WTC11 (cell line): Measurements from ENCODE around the gene ZNF649. TPM values are rescaled to one million over a fixed set of nuclear protein-coding genes. Genes with fewer than 3 reads are reported as not detected.

Experiments
- ATAC-seq: fragments of 200-7000 bp; cut with Tn5 transposase; 2 replicates; pipeline ENCODE4 v1.10.0; 2021; ENCODE audit warnings: mild to moderate bottlenecking, moderate library complexity
- CTCF ChIA-PET: fragments of 300-600 bp; sonication (Branson Sonifier 250); formaldehyde crosslinking; loops from one replicate; lab custom pipeline; 2021; ENCODE audit warnings: antibody characterized with exemption; lab: Charles Lee
- POLR2A ChIA-PET: fragments of 350-600 bp; sonication (Branson Sonifier 250); formaldehyde crosslinking; loops from one replicate; lab custom pipeline; 2021; ENCODE audit warnings: antibody characterized with exemption; lab: Charles Lee
- DNase-seq: peaks from one replicate; pipeline ENCODE4 v3.0.0; 2021; ENCODE audit warnings: low spot score
- H3K27ac Mint-ChIP-seq: 2 replicates; pipeline ENCODE4 v1.8.0; 2021; ENCODE audit warnings: mixed read lengths
- H3K27me3 Mint-ChIP-seq: 2 replicates; pipeline ENCODE4 v1.8.0; 2021; ENCODE audit warnings: low read depth, mild to moderate bottlenecking, moderate library complexity, mixed read lengths
- H3K36me3 Mint-ChIP-seq: 2 replicates; pipeline ENCODE4 v1.8.0; 2021; ENCODE audit warnings: mixed read lengths
- H3K4me1 Mint-ChIP-seq: 2 replicates; pipeline ENCODE4 v1.8.0; 2022; ENCODE audit warnings: mixed read lengths
- H3K4me3 Mint-ChIP-seq: 2 replicates; pipeline ENCODE4 v1.8.0; 2021; ENCODE audit warnings: mild to moderate bottlenecking, moderate library complexity, mixed read lengths
- H3K9me3 Mint-ChIP-seq: 2 replicates; pipeline ENCODE4 v1.8.0; 2021; ENCODE audit warnings: mixed read lengths
- AR ChIP-seq: fragments of 250-450 bp; sonication (Bioruptor Pico); IDR thresholded peaks from 2 replicates; pipeline ENCODE4 v1.9.0; 2021; ENCODE audit warnings: mild to moderate bottlenecking
- CREM ChIP-seq: sonication (generic); formaldehyde crosslinking; IDR thresholded peaks from 2 replicates; pipeline ENCODE4 v1.8.1; 2022; ENCODE audit warnings: mild to moderate bottlenecking, missing genetic modification reagents, moderate library complexity
- E2F1 ChIP-seq: sonication (generic); formaldehyde crosslinking; IDR thresholded peaks from 2 replicates; pipeline ENCODE4 v1.8.0; 2022; ENCODE audit warnings: mild to moderate bottlenecking, missing genetic modification reagents
- ETV6 ChIP-seq: sonication (generic); formaldehyde crosslinking; IDR thresholded peaks from 2 replicates; pipeline ENCODE4 v1.8.1; 2022; ENCODE audit warnings: mild to moderate bottlenecking, missing genetic modification reagents
- FOXP4 ChIP-seq: sonication (generic); formaldehyde crosslinking; IDR thresholded peaks from 2 replicates; pipeline ENCODE4 v1.8.0; 2022; ENCODE audit warnings: mild to moderate bottlenecking, missing genetic modification reagents
- GABPB1 ChIP-seq: sonication (generic); formaldehyde crosslinking; IDR thresholded peaks from 2 replicates; pipeline ENCODE4 v1.8.1; 2023; ENCODE audit warnings: mild to moderate bottlenecking, missing genetic modification reagents
- IRF2 ChIP-seq: sonication (generic); formaldehyde crosslinking; IDR thresholded peaks from 2 replicates; pipeline ENCODE4 v1.8.0; 2022; ENCODE audit warnings: low read depth, missing genetic modification reagents, borderline replicate concordance
- KAT7 ChIP-seq: sonication (generic); formaldehyde crosslinking; IDR thresholded peaks from 2 replicates; pipeline ENCODE4 v1.8.1; 2023; ENCODE audit warnings: missing genetic modification reagents, mild to moderate bottlenecking, borderline replicate concordance
- MAX ChIP-seq: sonication (generic); formaldehyde crosslinking; IDR thresholded peaks from 2 replicates; pipeline ENCODE4 v1.8.0; 2022; ENCODE audit warnings: mild to moderate bottlenecking, missing genetic modification reagents
- MLX ChIP-seq: sonication (generic); formaldehyde crosslinking; IDR thresholded peaks from 2 replicates; pipeline ENCODE4 v1.8.1; 2023; ENCODE audit warnings: mild to moderate bottlenecking, missing genetic modification reagents, moderate library complexity
- NFYB ChIP-seq: sonication (generic); formaldehyde crosslinking; conservative IDR thresholded peaks from 2 replicates; pipeline ENCODE4 v1.8.0; 2022; ENCODE audit warnings: low read depth, missing genetic modification reagents
- OVOL2 ChIP-seq: fragments of 250-450 bp; sonication (Bioruptor Pico); IDR thresholded peaks from 2 replicates; pipeline ENCODE4 v1.9.0; 2021; ENCODE audit warnings: mild to moderate bottlenecking, borderline replicate concordance
- PRDM15 ChIP-seq: sonication (generic); formaldehyde crosslinking; IDR thresholded peaks from 2 replicates; pipeline ENCODE4 v1.8.0; 2022; ENCODE audit warnings: missing genetic modification reagents
- RELA ChIP-seq: sonication (generic); formaldehyde crosslinking; IDR thresholded peaks from 2 replicates; pipeline ENCODE4 v1.8.1; 2022; ENCODE audit warnings: missing genetic modification reagents, mild to moderate bottlenecking, borderline replicate concordance
- SOX15 ChIP-seq: fragments of 250-450 bp; sonication (Bioruptor Pico); IDR thresholded peaks from 2 replicates; pipeline ENCODE4 v1.9.0; 2021; ENCODE audit warnings: mild to moderate bottlenecking
- SP1 ChIP-seq: sonication (generic); formaldehyde crosslinking; conservative IDR thresholded peaks from 2 replicates; pipeline ENCODE4 v1.8.1; 2022; ENCODE audit warnings: missing genetic modification reagents
- TEAD1 ChIP-seq: sonication (generic); formaldehyde crosslinking; IDR thresholded peaks from 2 replicates; pipeline ENCODE4 v1.8.0; 2022; ENCODE audit warnings: mild to moderate bottlenecking, missing genetic modification reagents
- USF1 ChIP-seq: sonication (generic); formaldehyde crosslinking; IDR thresholded peaks from 2 replicates; pipeline ENCODE4 v1.8.0; 2022; ENCODE audit warnings: mild to moderate bottlenecking, missing genetic modification reagents
- USF2 ChIP-seq: sonication (generic); formaldehyde crosslinking; IDR thresholded peaks from 2 replicates; pipeline ENCODE4 v1.8.1; 2023; ENCODE audit warnings: mild to moderate bottlenecking, missing genetic modification reagents, moderate library complexity
- ZNF121 ChIP-seq: sonication (generic); formaldehyde crosslinking; IDR thresholded peaks from 2 replicates; pipeline ENCODE4 v1.8.0; 2023; ENCODE audit warnings: missing genetic modification reagents
- ZNF425 ChIP-seq: fragments of 250-450 bp; sonication (Bioruptor Pico); conservative IDR thresholded peaks from 2 replicates; pipeline ENCODE4 v1.9.0; 2021; ENCODE audit warnings: mild to moderate bottlenecking
- total RNA-seq: library from RNA; stranded (reverse); gene quantifications from 3 replicates; pipeline ENCODE4 v1.2.3, GENCODE V29; 2021

Gene ZNF649
- total RNA-seq, 1 experiment from 2014 or later = 64.7 TPM

GRCh38 chr19:51926784-51927741 lies 22.2 kb upstream of the ZNF649 start, which contains the start of gene ZNF613:
Gene ZNF613, plus strand, starts transcription at chr19:51927472. Its CDS starts 8,749 bp downstream, at chr19:51936221.
- Mint-ChIP-seq H3K9me3 (peaks cover 46% of the 10 kb centered on the region), H3K27me3 (peaks cover 15% of the 10 kb centered on the region), H3K4me3 (peak within 1 kb of the TSS; percentile 99), H3K27ac (peak within 1 kb of the TSS; percentile 100), H3K36me3 (peaks cover 81% of the 10 kb centered on the region), H3K4me1 (peaks cover 25% of the 10 kb centered on the region)
- CTCF ChIA-PET = no interaction called here
- peak; percentile 87 for DNase-seq
- ATAC-seq = peak; percentile 92
- POLR2A ChIA-PET = no interaction called here
- TF ChIP-seq MLX (CRISPR knock-in tag) (no peak), KAT7 (CRISPR knock-in tag) (no peak), E2F1 (no peak), USF2 (CRISPR knock-in tag) (no peak), RELA (no peak), MAX (CRISPR knock-in tag) (peak; percentile 47; the same call in 1 of the 2 replicates), CREM (peak; percentile 31; the same call in 1 of the 2 replicates), IRF2 (CRISPR knock-in tag) (no peak), TEAD1 (CRISPR knock-in tag) (0 out of 2 replicates have a peak, but pooled peaks have one; percentile 26), ZNF121 (CRISPR knock-in tag) (no peak), SP1 (CRISPR knock-in tag) (peak; percentile 77), SOX15 (no peak), ZNF425 (CRISPR knock-in tag) (no peak), AR (CRISPR knock-in tag) (no peak), GABPB1 (CRISPR knock-in tag) (no peak), FOXP4 (peak; percentile 31; the same call in 1 of the 2 replicates), NFYB (CRISPR knock-in tag) (peak; percentile 68), USF1 (CRISPR knock-in tag) (0 out of 2 replicates have a peak, but pooled peaks have one; percentile 20), PRDM15 (CRISPR knock-in tag) (no peak), ETV6 (CRISPR knock-in tag) (0 out of 2 replicates have a peak, but pooled peaks have one; percentile 30), OVOL2 (CRISPR knock-in tag) (no peak)
